ENCODE data around the gene PIP5K1A.
"Not testable (repeated sequence)": the region's sequence is repeated elsewhere in the genome, so short reads cannot be mapped to it uniquely, and the experiment has no call there.

PIP5K1A gene

GRCh38 chr1:151254217-151255213, 56.2 kb downstream of the PIP5K1A start, which contains the start of gene PSMD4:
Gene PSMD4 (plus strand): TSS chr1:151254734. CDS start chr1:151254783, 49 bp downstream.
- DNase-seq: peak; percentile 96

GRCh38 chr1:151255381-151255780, 57.0 kb downstream of the PIP5K1A start:
- DNase-seq: no peak

- no peak for DNase-seq
Observed at GRCh38 chr1:151259351-151259750, 61.0 kb downstream of the PIP5K1A start.

- DNase-seq: no peak
Observed at GRCh38 chr1:151265446-151266236, 67.3 kb downstream of the PIP5K1A start.

- no peak for DNase-seq
Observed at GRCh38 chr1:151266315-151266714, 68.0 kb downstream of the PIP5K1A start.

GRCh38 chr1:151266821-151267220, 68.5 kb downstream of the PIP5K1A start:
- no peak for DNase-seq

GRCh38 chr1:151267760-151268159, 69.4 kb downstream of the PIP5K1A start:
- DNase-seq: no peak

GRCh38 chr1:151273924-151274466, 75.6 kb downstream of the PIP5K1A start:
- DNase-seq: no peak

- DNase-seq: not testable (repeated sequence)
Observed at GRCh38 chr1:151275341-151275740, 77.0 kb downstream of the PIP5K1A start.

- DNase-seq: no peak
Observed at GRCh38 chr1:151277249-151277648, 78.9 kb downstream of the PIP5K1A start.

- DNase-seq: peak; percentile 98
Observed at GRCh38 chr1:151281225-151281968, 83.0 kb downstream of the PIP5K1A start.

GRCh38 chr1:151281969-151282882, 83.9 kb downstream of the PIP5K1A start, which contains the start of gene ZNF687:
Gene ZNF687 (plus strand): TSS chr1:151282299. CDS start chr1:151286292, 3,993 bp downstream.
- DNase-seq: peak; percentile 99

- peak; percentile 72 for DNase-seq
Observed at GRCh38 chr1:151282883-151283725, 84.8 kb downstream of the PIP5K1A start.

GRCh38 chr1:151284013-151284577, 85.7 kb downstream of the PIP5K1A start:
- no peak for DNase-seq

- no peak for DNase-seq
Observed at GRCh38 chr1:151286619-151287340, 88.4 kb downstream of the PIP5K1A start.

- DNase-seq: no peak
Observed at GRCh38 chr1:151287341-151287699, 89.0 kb downstream of the PIP5K1A start.

GRCh38 chr1:151287767-151288500, 89.6 kb downstream of the PIP5K1A start:
- no peak for DNase-seq

- DNase-seq: no peak
Observed at GRCh38 chr1:151288502-151288901, 90.2 kb downstream of the PIP5K1A start.
